Endothelial cell of umbilical vein (primary cell): ENCODE results near the gene PTPN14. TPM values are rescaled to one million over a fixed set of nuclear protein-coding genes. Genes with fewer than 3 reads are reported as not detected.

Experiments
- BruUV-seq: library from RNA; stranded (reverse); fragments of 400-500 nt; replicated peaks from 2 replicates; lab custom pipeline; 2021; lab: Mats Ljungman, UMichigan
- CTCF ChIA-PET: fragments of 300-600, 350-600 bp; sonication (Branson Sonifier 250); formaldehyde crosslinking; loops from one replicate; lab custom pipeline; 2021; ENCODE audit warnings: antibody characterized with exemption, inconsistent platforms; lab: Charles Lee
- POLR2A ChIA-PET: fragments of 300-600, 350-600 bp; sonication (Branson Sonifier 250); formaldehyde crosslinking; loops from one replicate; lab custom pipeline; 2021; ENCODE audit warnings: antibody characterized with exemption, inconsistent platforms; lab: Charles Lee
- DNase-seq: peaks from one replicate; pipeline ENCODE4 v3.0.0-alpha.2; 2011; ENCODE audit warnings: low read depth, low spot score
- FAIRE-seq: peaks from 2 replicates; lab custom pipeline; 2011; peaks lifted over from hg19 to GRCh38; lab: Jason Lieb, UNC
- H2AFZ ChIP-seq: 2 replicates; pipeline ENCODE4 v1.6.0; 2012; ENCODE audit warnings: low read depth, low read length, control low read depth, inconsistent platforms
- H3K27ac ChIP-seq: 2 replicates; pipeline ENCODE4 v1.5.1; 2011; ENCODE audit warnings: low read depth, mild to moderate bottlenecking, control low read depth, low read length, moderate library complexity; ENCODE audit not compliant: insufficient read depth
- H3K27me3 ChIP-seq, 2 experiments: 2 replicates each; pipeline versions ENCODE4 v1.6.0 to v1.6.1; 2011; ENCODE audit warnings: low read length in 2 of 2, mixed read lengths in 1 of 2; ENCODE audit not compliant: control insufficient read depth in 2 of 2, insufficient read depth in 2 of 2
- H3K36me3 ChIP-seq, 2 experiments: 2 replicates in 1 of 2; 3 replicates in 1 of 2; pipeline ENCODE4 v1.5.1; 2011; ENCODE audit warnings: low read length in 2 of 2, mild to moderate bottlenecking in 1 of 2, moderate library complexity in 1 of 2; ENCODE audit not compliant: control insufficient read depth in 2 of 2, insufficient read depth in 2 of 2; ENCODE audit errors: extremely low read depth in 1 of 2
- H3K4me1 ChIP-seq: 3 replicates; pipeline ENCODE4 v1.5.1; 2011; ENCODE audit warnings: mild to moderate bottlenecking, low read length; ENCODE audit not compliant: control insufficient read depth, insufficient read depth; ENCODE audit errors: extremely low read depth
- H3K4me2 ChIP-seq: 2 replicates; pipeline ENCODE4 v1.6.1; 2011; ENCODE audit warnings: low read length, control low read depth, mixed read lengths; ENCODE audit not compliant: insufficient read depth
- H3K4me3 ChIP-seq, 3 experiments: fragments of 200-600 bp in 1 of 3; sonication (generic), shearing (Covaris generic) in 1 of 3; replicated peaks in 1 of 3; 2 replicates each; pipeline ENCODE4 v1.5.1; 2011 to 2016; ENCODE audit warnings: control low read depth in 3 of 3, low read length in 3 of 3, mild to moderate bottlenecking in 2 of 3, inconsistent platforms in 1 of 3, low read depth in 1 of 3, moderate library complexity in 1 of 3; ENCODE audit not compliant: insufficient read depth in 1 of 3
- H3K79me2 ChIP-seq: 2 replicates; pipeline ENCODE4 v1.6.0; 2012; ENCODE audit warnings: low read length, inconsistent platforms; ENCODE audit not compliant: control insufficient read depth, insufficient read depth
- H3K9ac ChIP-seq: replicated peaks from 2 replicates; pipeline ENCODE3; 2011; ENCODE audit warnings: low read length, control low read depth; ENCODE audit not compliant: insufficient read depth; ENCODE audit errors: extremely low read depth
- H3K9me1 ChIP-seq: replicated peaks from 3 replicates; pipeline ENCODE4 v1.6.0; 2011; ENCODE audit warnings: mild to moderate bottlenecking, low read length; ENCODE audit not compliant: control insufficient read depth, insufficient read depth; ENCODE audit errors: extremely low read depth
- H3K9me3 ChIP-seq: replicated peaks from 2 replicates; pipeline ENCODE4 v1.5.1; 2012; ENCODE audit warnings: low read length, inconsistent platforms; ENCODE audit not compliant: control insufficient read depth, insufficient read depth
- H4K20me1 ChIP-seq: replicated peaks from 2 replicates; pipeline ENCODE3; 2011; ENCODE audit warnings: mild to moderate bottlenecking, low read length; ENCODE audit not compliant: control insufficient read depth, insufficient read depth; ENCODE audit errors: extremely low read depth
- CTCF ChIP-seq, 2 donors: IDR thresholded peaks; 1 replicate in 1 of 2; 2 replicates in 1 of 2; pipeline ENCODE4 v1.5.1; 2011; ENCODE audit warnings: low read length in 2 of 2, mild to moderate bottlenecking in 2 of 2, moderate library complexity in 2 of 2, control low read depth in 1 of 2, inconsistent platforms in 1 of 2, low read depth in 1 of 2; ENCODE audit not compliant: insufficient read depth in 1 of 2; ENCODE audit errors: extremely low read depth in 1 of 2
- EZH2 ChIP-seq: IDR thresholded peaks from 2 replicates; pipeline ENCODE4 v1.6.1; 2012; ENCODE audit warnings: borderline replicate concordance, low read depth, mild to moderate bottlenecking, moderate library complexity, low read length, inconsistent platforms; ENCODE audit not compliant: severe bottlenecking
- FOS ChIP-seq: IDR thresholded peaks from 2 replicates; pipeline ENCODE4 v1.6.1; 2011; ENCODE audit warnings: mild to moderate bottlenecking, low read length, moderate library complexity, borderline replicate concordance; ENCODE audit not compliant: insufficient read depth
- GATA2 ChIP-seq: IDR thresholded peaks from 2 replicates; pipeline ENCODE4 v1.7.0; 2011; ENCODE audit warnings: low read depth, mild to moderate bottlenecking, moderate library complexity, mixed read lengths, low read length; ENCODE audit not compliant: insufficient read length, insufficient read depth
- MAX ChIP-seq: IDR thresholded peaks from 2 replicates; pipeline ENCODE4 v1.6.1; 2011; ENCODE audit not compliant: insufficient read depth, insufficient read length
- MYC ChIP-seq: IDR thresholded peaks from one replicate; pipeline ENCODE4 v1.6.1; 2011; ENCODE audit warnings: mild to moderate bottlenecking, low read depth, low read length
- POLR2A ChIP-seq: IDR thresholded peaks from 2 replicates; pipeline ENCODE4 v1.6.1; 2012; ENCODE audit warnings: low read depth, mild to moderate bottlenecking, control low read depth, low read length
- POLR2AphosphoS5 ChIP-seq: IDR thresholded peaks from 2 replicates; pipeline ENCODE4 v1.6.1; 2012; ENCODE audit warnings: low read depth, mild to moderate bottlenecking, control low read depth, low read length, moderate library complexity; ENCODE audit not compliant: insufficient read depth
- dilution Hi-C: fragments of 300-500 bp; cut with MboI; formaldehyde crosslinking; loops from one replicate; pipeline ENCODE4 v1.15.0; 2019; ENCODE audit warnings: low sequenced_read_pairs; ENCODE audit not compliant: extremely low pct_ligation_motif_present
- intact Hi-C: fragments of 100-400 bp; cut with micrococcal nuclease; formaldehyde crosslinking; loops from one replicate; pipeline ENCODE4 v1.10.0; 2022
- polyA plus RNA-seq, 4 experiments: library from polyadenylated mRNA; depleted of rRNA in 3 of 4; stranded (reverse) in 3 of 4; unstranded in 1 of 4; fragments of >200 nt; gene quantifications; 2 replicates each; pipeline versions ENCODE4 v1.2.1 to v1.2.3, GENCODE V29; 2011 to 2012; ENCODE audit warnings: missing spikeins in 1 of 4
- total RNA-seq: library from RNA; stranded (reverse); gene quantifications from 2 replicates; pipeline ENCODE4 v1.2.3, GENCODE V29; 2021

PTPN14 gene
- total and polyA plus RNA-seq, 2 donors (not counting 3 experiments of a cell fraction or from before 2014, with no cell fraction given) = 18.5 to 93.0 TPM

GRCh38 chr1:214380986-214381695, 170.3 kb downstream of the PTPN14 start:
- POLR2A ChIA-PET = no interaction called here
- dilution Hi-C loops = no loop called here
- intact Hi-C loops = no loop called here
- no peak for FAIRE-seq
- DNase-seq = no peak
- Histone ChIP-seq H3K27me3 (no peaks in the 10 kb centered on the region), H3K9me3 (no peaks in the 10 kb centered on the region), H3K4me1 (no peaks in the 10 kb centered on the region), H4K20me1 (no peaks in the 10 kb centered on the region), H3K36me3 (peaks cover 25% of the 10 kb centered on the region in 2 experiments), H3K9ac (no peak overlapping the region), H3K79me2 (peaks cover 2% of the 10 kb centered on the region), H3K4me3 (no peak overlapping the region), H3K27ac (no peak overlapping the region), H3K9me1 (no peaks in the 10 kb centered on the region), H2AFZ (no peak overlapping the region), H3K4me2 (no peak overlapping the region)
- CTCF ChIA-PET = interaction anchor here (0.9 to 3.4 kb wide), 4 partner anchors 25 to 203 kb away, joined by 3 to 17 read pairs (median 3); no protein-coding TSS in a partner anchor
- TF ChIP-seq FOS (no peak), CTCF (IDR thresholded peaks at IDR 0.05; ENCODE audit: extremely low read depth in 1 of 2, insufficient read depth in 1 of 2, low read depth in 1 of 2, low read length in 2 of 2) (no peak), EZH2 (no peak), MYC (no peak), MAX (no peak), POLR2AphosphoS5 (no peak), GATA2 (no peak), POLR2A (no peak)
- no TSS peak for BruUV-seq
